ENCODE data around the gene MRPS31.

Gene MRPS31

GRCh38 chr13:40770934-40771618, at the start of gene MRPS31:
TSS of gene MRPS31 (minus strand) at chr13:40771190. CDS start at chr13:40771136, 54 bp downstream.
- DNase-seq: peak; percentile 78

GRCh38 chr13:40819797-40820315, 48.9 kb upstream of the MRPS31 start:
- DNase-seq: no peak

GRCh38 chr13:40818926-40819325, 47.9 kb upstream of the MRPS31 start:
- no peak for DNase-seq

GRCh38 chr13:40814803-40815202, 43.8 kb upstream of the MRPS31 start:
- no peak for DNase-seq

- DNase-seq: no peak
Measured at GRCh38 chr13:40813667-40814454, 42.9 kb upstream of the MRPS31 start.

- DNase-seq: no peak
Measured at GRCh38 chr13:40812724-40813445, 41.9 kb upstream of the MRPS31 start.

GRCh38 chr13:40812102-40812501, 41.1 kb upstream of the MRPS31 start:
- no peak for DNase-seq

- no peak for DNase-seq
Measured at GRCh38 chr13:40809471-40809870, 38.5 kb upstream of the MRPS31 start.

GRCh38 chr13:40806241-40806640, 35.3 kb upstream of the MRPS31 start:
- DNase-seq: no peak

GRCh38 chr13:40803316-40803715, 32.3 kb upstream of the MRPS31 start:
- no peak for DNase-seq

- no peak for DNase-seq
Measured at GRCh38 chr13:40801255-40802217, 30.5 kb upstream of the MRPS31 start.

GRCh38 chr13:40800559-40800958, 29.6 kb upstream of the MRPS31 start:
- no peak for DNase-seq

GRCh38 chr13:40799508-40799907, 28.5 kb upstream of the MRPS31 start:
- DNase-seq: no peak

- DNase-seq: no peak
Measured at GRCh38 chr13:40798380-40798779, 27.4 kb upstream of the MRPS31 start.

- no peak for DNase-seq
Measured at GRCh38 chr13:40796649-40797048, 25.7 kb upstream of the MRPS31 start.

GRCh38 chr13:40794414-40795368, 23.7 kb upstream of the MRPS31 start:
- no peak for DNase-seq

- no peak for DNase-seq
Measured at GRCh38 chr13:40793339-40793738, 22.3 kb upstream of the MRPS31 start.

- no peak for DNase-seq
Measured at GRCh38 chr13:40792284-40793051, 21.5 kb upstream of the MRPS31 start.

- no peak for DNase-seq
Measured at GRCh38 chr13:40790154-40790616, 19.2 kb upstream of the MRPS31 start.
